Osteocyte (in vitro differentiated cells): ENCODE results near the gene HLA-B. TPM values are rescaled to one million over a fixed set of nuclear protein-coding genes. Genes with fewer than 3 reads are reported as not detected.
A peak's percentile ranks its signal among the peaks of the same experiment; 100 is the strongest.
"Not testable (repeated sequence)": the region's sequence is repeated elsewhere in the genome, so short reads cannot be mapped to it uniquely, and the experiment has no call there.

Experiments used
- DNase-seq: peaks from one replicate; pipeline ENCODE4 v3.0.0; 2021; ENCODE audit warnings: mixed read lengths; ENCODE audit not compliant: unreplicated experiment; ENCODE audit errors: extremely low spot score
- H3K27ac Mint-ChIP-seq: one replicate; pipeline ENCODE4 v1.8.0; 2021; ENCODE audit warnings: mild to moderate bottlenecking, mixed read lengths; ENCODE audit not compliant: unreplicated experiment
- H3K27me3 Mint-ChIP-seq: one replicate; pipeline ENCODE4 v1.8.0; 2021; ENCODE audit warnings: mixed read lengths; ENCODE audit not compliant: unreplicated experiment
- H3K36me3 Mint-ChIP-seq: one replicate; pipeline ENCODE4 v1.8.0; 2021; ENCODE audit warnings: mixed read lengths; ENCODE audit not compliant: unreplicated experiment
- H3K4me1 Mint-ChIP-seq: one replicate; pipeline ENCODE4 v1.8.0; 2021; ENCODE audit warnings: mixed read lengths; ENCODE audit not compliant: unreplicated experiment
- H3K4me3 Mint-ChIP-seq: one replicate; pipeline ENCODE4 v1.8.0; 2021; ENCODE audit warnings: mild to moderate bottlenecking, moderate library complexity, mixed read lengths; ENCODE audit not compliant: unreplicated experiment
- H3K9me3 Mint-ChIP-seq: one replicate; pipeline ENCODE4 v1.8.0; 2021; ENCODE audit warnings: mixed read lengths; ENCODE audit not compliant: unreplicated experiment
- CTCF ChIP-seq: fragments of 200-600 bp; sonication (generic); IDR thresholded peaks from 2 replicates; pipeline ENCODE4 v1.5.0; 2021; ENCODE audit warnings: antibody characterized with exemption, mild to moderate bottlenecking, moderate library complexity
- total RNA-seq: library from RNA; stranded (reverse); gene quantifications from 2 replicates; pipeline ENCODE4 v1.2.1, GENCODE V29; 2021

HLA-B gene
- total RNA-seq, 1 donor from 2014 or later, result 642 TPM

GRCh38 chr6:31396422-31397152 is 39.6 kb upstream of the HLA-B start:
- no peak overlapping the region for H3K27ac Mint-ChIP-seq
- peak; percentile 88 for TF ChIP-seq CTCF
- H3K36me3 Mint-ChIP-seq, result no peaks in the 10 kb centered on the region
- H3K27me3 Mint-ChIP-seq, result no peaks in the 10 kb centered on the region
- H3K9me3 Mint-ChIP-seq, result no peaks in the 10 kb centered on the region
- H3K4me1 Mint-ChIP-seq, result peaks cover 31% of the 10 kb centered on the region
- H3K4me3 Mint-ChIP-seq, result no peak overlapping the region
- peak; percentile 93 for DNase-seq

- Mint-ChIP-seq H3K9me3 (no peaks in the 10 kb centered on the region), H3K4me1 (peaks cover 23% of the 10 kb centered on the region), H3K27ac (no peak overlapping the region), H3K4me3 (no peak overlapping the region), H3K27me3 (no peaks in the 10 kb centered on the region), H3K36me3 (no peaks in the 10 kb centered on the region)
- no peak for TF ChIP-seq CTCF
- no peak for DNase-seq
Measured at GRCh38 chr6:31395832-31396231, 38.9 kb upstream of the HLA-B start.

GRCh38 chr6:31394381-31394780 is 37.4 kb upstream of the HLA-B start:
- TF ChIP-seq CTCF, result no peak
- no peaks in the 10 kb centered on the region for H3K36me3 Mint-ChIP-seq
- H3K4me3 Mint-ChIP-seq, result no peak overlapping the region
- H3K9me3 Mint-ChIP-seq, result no peaks in the 10 kb centered on the region
- H3K27me3 Mint-ChIP-seq, result no peaks in the 10 kb centered on the region
- no peak for DNase-seq
- H3K27ac Mint-ChIP-seq, result no peak overlapping the region
- H3K4me1 Mint-ChIP-seq, result peaks cover 14% of the 10 kb centered on the region

- peaks cover 13% of the 10 kb centered on the region for H3K4me1 Mint-ChIP-seq
- H3K27me3 Mint-ChIP-seq, result no peaks in the 10 kb centered on the region
Measured at GRCh38 chr6:31393932-31394331, 37.0 kb upstream of the HLA-B start.

GRCh38 chr6:31389802-31390132 is 32.8 kb upstream of the HLA-B start:
- not testable (repeated sequence) for DNase-seq, H3K27ac Mint-ChIP-seq, H3K9me3 Mint-ChIP-seq, H3K27me3 Mint-ChIP-seq, H3K4me1 Mint-ChIP-seq, H3K36me3 Mint-ChIP-seq, H3K4me3 Mint-ChIP-seq

More at GRCh38 chr6:31393932-31394331, 37.0 kb upstream of the HLA-B start:
- no peak for DNase-seq
- H3K9me3 Mint-ChIP-seq, result no peaks in the 10 kb centered on the region
- no peak overlapping the region for H3K4me3 Mint-ChIP-seq
- H3K27ac Mint-ChIP-seq, result no peak overlapping the region
- H3K36me3 Mint-ChIP-seq, result no peaks in the 10 kb centered on the region
- TF ChIP-seq CTCF, result no peak

GRCh38 chr6:31388916-31389801 is 32.2 kb upstream of the HLA-B start:
- H3K27me3 Mint-ChIP-seq, result peaks cover 11% of the 10 kb centered on the region
- H3K36me3 Mint-ChIP-seq, H3K4me1 Mint-ChIP-seq, H3K9me3 Mint-ChIP-seq, DNase-seq, H3K4me3 Mint-ChIP-seq, H3K27ac Mint-ChIP-seq: not testable (repeated sequence)
